GM12891 (cell line): ENCODE measurements around the gene COPZ1.

ENCODE experiments used
- POLR2A ChIP-seq: IDR thresholded peaks from 2 replicates; pipeline ENCODE4 v1.6.1; 2011; ENCODE audit warnings: low read depth, low read length, control low read depth
- POLR2AphosphoS5 ChIP-seq: IDR thresholded peaks from 2 replicates; pipeline ENCODE4 v1.6.1; 2011; ENCODE audit warnings: low read depth, low read length, control low read depth
- SPI1 ChIP-seq: IDR thresholded peaks from 2 replicates; pipeline ENCODE4 v1.6.1; 2011; ENCODE audit warnings: low read depth, low read length, control low read depth
- TAF1 ChIP-seq: IDR thresholded peaks from 2 replicates; pipeline ENCODE4 v1.6.1; 2011; ENCODE audit warnings: low read depth, low read length, control low read depth

GRCh38 chr12:54357506-54358190 lies 32.7 kb downstream of the COPZ1 start:
- no peak for TF ChIP-seq POLR2A
- no peak for TF ChIP-seq SPI1
- no peak for TF ChIP-seq TAF1
- TF ChIP-seq POLR2AphosphoS5 = no peak
